DND-41 (cell line): Measurements from ENCODE around the gene NGRN.
"Not testable (repeated sequence)": the region's sequence is repeated elsewhere in the genome, so short reads cannot be mapped to it uniquely, and the experiment has no call there.

Experiments used
- ATAC-seq: fragments of 200-7000 bp; cut with Tn5 transposase; 3 replicates; pipeline ENCODE4 v1.9.1; 2021; ENCODE audit warnings: low read depth; ENCODE audit not compliant: insufficient read depth
- DNase-seq: peaks from one replicate; pipeline ENCODE4 v3.0.0-alpha.2; 2020
- H2AFZ ChIP-seq: 2 replicates; pipeline ENCODE4 v1.6.0; 2012; ENCODE audit warnings: low read depth, low read length
- H3K27ac ChIP-seq: 2 replicates; pipeline ENCODE4 v1.5.1; 2012; ENCODE audit warnings: low read length, inconsistent platforms
- H3K27me3 ChIP-seq: fragments of 200-600 bp; sonication (generic); 2 replicates; pipeline ENCODE4 v1.6.0; 2012; ENCODE audit warnings: low read length, mild to moderate bottlenecking, inconsistent platforms; ENCODE audit not compliant: insufficient read depth, poor library complexity
- H3K36me3 ChIP-seq: 2 replicates; pipeline ENCODE4 v1.5.1; 2012; ENCODE audit warnings: low read length, inconsistent platforms; ENCODE audit not compliant: insufficient read depth
- H3K4me1 ChIP-seq: 2 replicates; pipeline ENCODE4 v1.5.1; 2012; ENCODE audit warnings: mild to moderate bottlenecking, low read length; ENCODE audit not compliant: insufficient read depth
- H3K4me2 ChIP-seq: 2 replicates; pipeline ENCODE4 v1.6.0; 2012; ENCODE audit warnings: mild to moderate bottlenecking, moderate library complexity, low read length, inconsistent platforms; ENCODE audit not compliant: insufficient read depth
- H3K4me3 ChIP-seq, 2 experiments: fragments of 200-600 bp in 1 of 2; shearing (Covaris generic) in 1 of 2; 2 replicates each; pipeline ENCODE4 v1.5.1; 2012 to 2016; ENCODE audit warnings: inconsistent platforms in 2 of 2, low read length in 2 of 2, mild to moderate bottlenecking in 2 of 2, low read depth in 1 of 2, moderate library complexity in 1 of 2
- H3K79me2 ChIP-seq: 2 replicates; pipeline ENCODE4 v1.6.0; 2012; ENCODE audit warnings: low read length, inconsistent platforms; ENCODE audit not compliant: insufficient read depth
- H3K9ac ChIP-seq: 2 replicates; pipeline ENCODE4 v1.6.0; 2012; ENCODE audit warnings: low read depth, mild to moderate bottlenecking, inconsistent platforms, low read length, moderate library complexity
- H3K9me3 ChIP-seq: 2 replicates; pipeline ENCODE4 v1.5.1; 2012; ENCODE audit warnings: low read length, moderate library complexity, mild to moderate bottlenecking, inconsistent platforms; ENCODE audit not compliant: insufficient read depth, severe bottlenecking
- H4K20me1 ChIP-seq: 2 replicates; pipeline ENCODE4 v1.6.0; 2012; ENCODE audit warnings: low read length; ENCODE audit not compliant: insufficient read depth
- CTCF ChIP-seq: IDR thresholded peaks from 2 replicates; pipeline ENCODE4 v1.5.1; 2012; ENCODE audit warnings: borderline replicate concordance, low read length, moderate library complexity, mild to moderate bottlenecking; ENCODE audit not compliant: poor library complexity, severe bottlenecking; ENCODE audit errors: extremely low read depth
- EZH2 ChIP-seq: IDR thresholded peaks from 3 replicates; pipeline ENCODE4 v1.6.1; 2012; ENCODE audit warnings: borderline replicate concordance, low read depth, mild to moderate bottlenecking, moderate library complexity, low read length, inconsistent platforms; ENCODE audit not compliant: severe bottlenecking

NGRN gene

GRCh38 chr15:90300988-90301706, 35.7 kb downstream of the NGRN start:
- H3K9me3 ChIP-seq: no peaks in the 10 kb centered on the region
- H3K79me2 ChIP-seq: no peaks in the 10 kb centered on the region
- peak; percentile 70 for ATAC-seq
- TF ChIP-seq CTCF (peak; percentile 83), EZH2 (no peak)
- H3K27me3 ChIP-seq: no peaks in the 10 kb centered on the region
- peak overlapping the region; percentile 3; the same call in 1 of the 2 replicates for H3K4me2 ChIP-seq
- H3K4me3 ChIP-seq: no peak overlapping the region
- DNase-seq: peak; percentile 62
- H3K9ac ChIP-seq: no peak overlapping the region
- peak overlapping the region; percentile 63 for H2AFZ ChIP-seq
- H3K27ac ChIP-seq: no peak overlapping the region
- H3K4me1 ChIP-seq: peaks cover 7% of the 10 kb centered on the region
- no peaks in the 10 kb centered on the region for H3K36me3 ChIP-seq
- H4K20me1 ChIP-seq: no peaks in the 10 kb centered on the region

- Histone ChIP-seq H3K4me1 (peaks cover 7% of the 10 kb centered on the region), H3K27ac (no peak overlapping the region), H3K36me3 (no peaks in the 10 kb centered on the region), H3K9ac (no peak overlapping the region), H3K4me3 (no peak overlapping the region), H2AFZ (no peak overlapping the region; the same call in 1 of the 2 replicates), H3K4me2 (no peak overlapping the region), H3K9me3 (no peaks in the 10 kb centered on the region), H4K20me1 (no peaks in the 10 kb centered on the region), H3K27me3 (no peaks in the 10 kb centered on the region), H3K79me2 (no peaks in the 10 kb centered on the region)
- no peak for DNase-seq
- no peak for TF ChIP-seq CTCF
- TF ChIP-seq EZH2: no peak
- no peak for ATAC-seq
Measured at GRCh38 chr15:90301707-90302300, 36.3 kb downstream of the NGRN start.

- H3K36me3 ChIP-seq, H3K4me1 ChIP-seq, H3K4me2 ChIP-seq, H2AFZ ChIP-seq, H3K27me3 ChIP-seq, H3K27ac ChIP-seq, H3K9ac ChIP-seq, H4K20me1 ChIP-seq, ATAC-seq, H3K79me2 ChIP-seq, H3K9me3 ChIP-seq, DNase-seq, H3K4me3 ChIP-seq: not testable (repeated sequence)
Measured at GRCh38 chr15:90305355-90305754, 39.9 kb downstream of the NGRN start.

GRCh38 chr15:90305932-90306331, 40.5 kb downstream of the NGRN start:
- no peak overlapping the region for H3K4me3 ChIP-seq

More at GRCh38 chr15:90305932-90306331, 40.5 kb downstream of the NGRN start:
- Histone ChIP-seq H2AFZ (no peak overlapping the region), H3K27ac (no peak overlapping the region), H3K27me3 (no peaks in the 10 kb centered on the region), H3K4me1 (peaks cover 7% of the 10 kb centered on the region), H3K9ac (no peak overlapping the region), H3K79me2 (no peaks in the 10 kb centered on the region), H3K9me3 (no peaks in the 10 kb centered on the region), H4K20me1 (no peaks in the 10 kb centered on the region), H3K4me2 (no peak overlapping the region), H3K36me3 (no peaks in the 10 kb centered on the region)
- DNase-seq: no peak
- no peak for ATAC-seq
- no peak for TF ChIP-seq CTCF
- TF ChIP-seq EZH2: no peak
